Ovary (tissue), 3 donors: ENCODE measurements around the gene DIAPH3.

Source experiments
- POLR2A ChIP-seq: fragments of 450-650 bp; IDR thresholded peaks from one replicate; pipeline ENCODE4 v1.6.1; 2017; ENCODE audit warnings: antibody characterized with exemption, mild to moderate bottlenecking, moderate library complexity
- TF ChIP-seq, protein P1 (sequence below), 3 donors: fragments of 450-650 bp in 2 of 3; fragments of 200-600 bp in 1 of 3; IDR thresholded peaks; one replicate each; pipeline versions ENCODE4 v1.5.1 to v1.8.0; 2016 to 2022; ENCODE audit warnings: antibody characterized with exemption in 3 of 3, mild to moderate bottlenecking in 1 of 3
- donor health status: DM: no; HTN: no; CAD: no.

- no peak for TF ChIP-seq POLR2A
- TF ChIP-seq, protein P1, sequence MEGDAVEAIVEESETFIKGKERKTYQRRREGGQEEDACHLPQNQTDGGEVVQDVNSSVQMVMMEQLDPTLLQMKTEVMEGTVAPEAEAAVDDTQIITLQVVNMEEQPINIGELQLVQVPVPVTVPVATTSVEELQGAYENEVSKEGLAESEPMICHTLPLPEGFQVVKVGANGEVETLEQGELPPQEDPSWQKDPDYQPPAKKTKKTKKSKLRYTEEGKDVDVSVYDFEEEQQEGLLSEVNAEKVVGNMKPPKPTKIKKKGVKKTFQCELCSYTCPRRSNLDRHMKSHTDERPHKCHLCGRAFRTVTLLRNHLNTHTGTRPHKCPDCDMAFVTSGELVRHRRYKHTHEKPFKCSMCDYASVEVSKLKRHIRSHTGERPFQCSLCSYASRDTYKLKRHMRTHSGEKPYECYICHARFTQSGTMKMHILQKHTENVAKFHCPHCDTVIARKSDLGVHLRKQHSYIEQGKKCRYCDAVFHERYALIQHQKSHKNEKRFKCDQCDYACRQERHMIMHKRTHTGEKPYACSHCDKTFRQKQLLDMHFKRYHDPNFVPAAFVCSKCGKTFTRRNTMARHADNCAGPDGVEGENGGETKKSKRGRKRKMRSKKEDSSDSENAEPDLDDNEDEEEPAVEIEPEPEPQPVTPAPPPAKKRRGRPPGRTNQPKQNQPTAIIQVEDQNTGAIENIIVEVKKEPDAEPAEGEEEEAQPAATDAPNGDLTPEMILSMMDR (IDR thresholded peaks at IDR 0.05), result no peak
Measured at GRCh38 chr13:59742467-59742866, 421.3 kb downstream of the DIAPH3 start.
